ENCODE data around the gene SH3PXD2A.

DNA sequence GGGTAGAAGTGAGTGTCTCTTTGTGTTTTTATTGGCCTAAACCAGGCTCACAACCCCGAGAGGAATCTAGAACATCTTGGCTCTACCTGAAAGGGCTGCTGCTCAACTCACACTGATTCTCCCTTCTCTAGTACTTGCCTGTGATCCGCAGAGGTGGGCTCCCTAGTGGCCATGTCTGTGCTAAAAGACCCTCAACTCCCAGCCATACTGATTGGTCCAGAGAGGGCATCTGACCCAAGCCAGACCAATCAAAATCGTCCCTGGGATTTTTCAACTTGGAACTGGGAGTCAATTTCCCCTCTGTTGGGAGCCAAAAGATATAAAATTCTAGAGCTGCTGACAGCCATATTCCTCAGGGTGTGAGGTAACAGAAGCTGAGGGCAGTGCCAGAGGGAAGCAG lies 55.3 kb downstream of the SH3PXD2A start:
- TF ChIP-seq, protein P1, sequence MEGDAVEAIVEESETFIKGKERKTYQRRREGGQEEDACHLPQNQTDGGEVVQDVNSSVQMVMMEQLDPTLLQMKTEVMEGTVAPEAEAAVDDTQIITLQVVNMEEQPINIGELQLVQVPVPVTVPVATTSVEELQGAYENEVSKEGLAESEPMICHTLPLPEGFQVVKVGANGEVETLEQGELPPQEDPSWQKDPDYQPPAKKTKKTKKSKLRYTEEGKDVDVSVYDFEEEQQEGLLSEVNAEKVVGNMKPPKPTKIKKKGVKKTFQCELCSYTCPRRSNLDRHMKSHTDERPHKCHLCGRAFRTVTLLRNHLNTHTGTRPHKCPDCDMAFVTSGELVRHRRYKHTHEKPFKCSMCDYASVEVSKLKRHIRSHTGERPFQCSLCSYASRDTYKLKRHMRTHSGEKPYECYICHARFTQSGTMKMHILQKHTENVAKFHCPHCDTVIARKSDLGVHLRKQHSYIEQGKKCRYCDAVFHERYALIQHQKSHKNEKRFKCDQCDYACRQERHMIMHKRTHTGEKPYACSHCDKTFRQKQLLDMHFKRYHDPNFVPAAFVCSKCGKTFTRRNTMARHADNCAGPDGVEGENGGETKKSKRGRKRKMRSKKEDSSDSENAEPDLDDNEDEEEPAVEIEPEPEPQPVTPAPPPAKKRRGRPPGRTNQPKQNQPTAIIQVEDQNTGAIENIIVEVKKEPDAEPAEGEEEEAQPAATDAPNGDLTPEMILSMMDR (IDR thresholded peaks at IDR 0.05), result no peak
- no peak for TF ChIP-seq POLR2A (IDR thresholded peaks at IDR 0.05)

Measured in adrenal gland (tissue), 5 donors.